ENCODE results near the gene KCNJ14.

The KCNJ14 gene

DNA sequence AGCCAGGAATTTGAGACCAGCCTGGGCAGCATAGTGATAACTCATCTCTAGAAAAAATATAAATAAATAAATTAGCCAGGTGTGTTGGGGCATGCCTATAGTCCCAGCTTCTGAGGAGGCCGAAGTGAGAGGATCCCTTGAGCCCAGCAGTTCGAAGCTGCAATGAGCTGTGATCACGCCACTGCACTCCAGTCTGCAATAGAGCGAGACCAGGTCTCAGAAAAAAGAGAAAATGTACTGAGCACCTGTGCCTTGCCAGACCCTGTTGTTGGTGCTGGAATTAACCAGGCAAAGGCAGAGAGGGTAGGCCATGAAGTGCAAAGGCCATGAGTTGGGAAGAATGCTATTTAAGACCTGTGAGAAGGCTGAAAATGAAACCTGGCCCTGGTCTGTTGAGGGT, 16.5 kb downstream of the KCNJ14 start:
- Histone ChIP-seq H3K4me1 (ENCODE audit: insufficient read depth, low read length) (no peaks in the 10 kb centered on the region), H3K9me3 (ENCODE audit: control insufficient read depth, insufficient read depth, low read length) (no peaks in the 10 kb centered on the region), H3K36me3 (ENCODE audit: insufficient read depth, low read length) (peaks cover 26% of the 10 kb centered on the region), H3K9ac (ENCODE audit: low read depth, low read length) (no peak overlapping the region)

DNA sequence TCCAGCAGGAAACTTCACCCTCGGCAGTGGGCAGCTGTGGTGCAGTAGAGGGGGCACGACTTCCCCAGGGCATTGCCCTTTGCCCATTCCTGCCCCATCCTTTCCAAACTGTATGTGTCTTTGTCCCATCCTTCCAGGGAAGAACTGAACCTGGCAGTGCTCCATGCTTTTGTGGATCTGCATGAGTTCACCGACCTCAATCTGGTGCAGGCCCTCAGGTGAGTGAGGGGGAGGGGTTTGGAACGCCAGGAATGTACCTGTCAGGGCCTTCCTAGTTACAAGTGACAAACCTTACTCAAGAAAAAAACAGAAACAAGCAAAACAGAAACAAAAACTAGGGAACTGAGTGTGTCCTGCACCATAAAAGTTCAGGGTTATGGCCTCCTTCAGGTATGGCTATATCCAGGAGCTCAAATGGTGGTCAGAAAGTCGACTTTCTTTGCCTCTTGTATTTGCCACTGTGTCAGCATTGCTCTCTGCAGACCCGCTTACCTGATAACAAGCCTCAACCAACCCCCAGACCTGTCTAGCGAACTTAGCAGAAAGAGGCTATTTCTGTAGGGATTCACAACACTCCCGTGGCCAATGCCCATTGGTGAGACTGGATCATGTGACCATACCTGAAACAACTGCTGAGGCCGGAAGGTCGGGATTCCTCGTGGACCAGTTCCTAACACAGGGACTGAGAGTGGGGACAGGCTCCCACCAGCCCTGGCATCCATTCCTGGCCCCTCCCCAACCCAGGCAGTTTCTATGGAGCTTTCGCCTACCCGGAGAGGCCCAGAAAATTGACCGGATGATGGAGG, 18.0 kb downstream of the KCNJ14 start:
- Histone ChIP-seq H3K9ac (ENCODE audit: low read depth, low read length) (no peak overlapping the region), H3K4me1 (ENCODE audit: insufficient read depth, low read length) (no peaks in the 10 kb centered on the region), H3K36me3 (ENCODE audit: insufficient read depth, low read length) (peaks cover 26% of the 10 kb centered on the region), H3K9me3 (ENCODE audit: control insufficient read depth, insufficient read depth, low read length) (no peaks in the 10 kb centered on the region)

DNA sequence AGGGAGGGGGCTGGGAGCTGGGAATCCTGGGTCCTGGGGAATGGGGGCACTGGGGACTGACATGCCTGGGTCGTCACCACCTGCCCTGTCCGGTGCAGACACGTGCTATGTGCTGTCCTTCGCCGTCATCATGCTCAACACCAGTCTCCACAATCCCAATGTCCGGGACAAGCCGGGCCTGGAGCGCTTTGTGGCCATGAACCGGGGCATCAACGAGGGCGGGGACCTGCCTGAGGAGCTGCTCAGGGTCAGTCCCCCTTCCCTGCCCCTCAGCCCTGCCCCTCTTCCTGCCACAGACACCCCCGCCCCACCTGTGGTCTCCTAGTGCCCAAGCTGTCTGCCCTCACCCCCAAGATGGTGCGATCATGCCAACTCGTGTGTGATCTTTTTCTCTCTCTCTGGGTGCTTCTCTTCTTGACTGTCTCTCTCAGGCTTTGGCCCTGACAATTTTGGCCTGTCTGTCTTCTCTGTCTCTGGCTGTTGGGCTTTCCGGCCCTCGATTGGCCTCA, 18.8 kb downstream of the KCNJ14 start:
- Histone ChIP-seq H3K9me3 (ENCODE audit: control insufficient read depth, insufficient read depth, low read length) (no peaks in the 10 kb centered on the region), H3K36me3 (ENCODE audit: insufficient read depth, low read length) (peaks cover 26% of the 10 kb centered on the region), H3K4me1 (ENCODE audit: insufficient read depth, low read length) (no peaks in the 10 kb centered on the region), H3K9ac (ENCODE audit: low read depth, low read length) (no peak overlapping the region)

DNA sequence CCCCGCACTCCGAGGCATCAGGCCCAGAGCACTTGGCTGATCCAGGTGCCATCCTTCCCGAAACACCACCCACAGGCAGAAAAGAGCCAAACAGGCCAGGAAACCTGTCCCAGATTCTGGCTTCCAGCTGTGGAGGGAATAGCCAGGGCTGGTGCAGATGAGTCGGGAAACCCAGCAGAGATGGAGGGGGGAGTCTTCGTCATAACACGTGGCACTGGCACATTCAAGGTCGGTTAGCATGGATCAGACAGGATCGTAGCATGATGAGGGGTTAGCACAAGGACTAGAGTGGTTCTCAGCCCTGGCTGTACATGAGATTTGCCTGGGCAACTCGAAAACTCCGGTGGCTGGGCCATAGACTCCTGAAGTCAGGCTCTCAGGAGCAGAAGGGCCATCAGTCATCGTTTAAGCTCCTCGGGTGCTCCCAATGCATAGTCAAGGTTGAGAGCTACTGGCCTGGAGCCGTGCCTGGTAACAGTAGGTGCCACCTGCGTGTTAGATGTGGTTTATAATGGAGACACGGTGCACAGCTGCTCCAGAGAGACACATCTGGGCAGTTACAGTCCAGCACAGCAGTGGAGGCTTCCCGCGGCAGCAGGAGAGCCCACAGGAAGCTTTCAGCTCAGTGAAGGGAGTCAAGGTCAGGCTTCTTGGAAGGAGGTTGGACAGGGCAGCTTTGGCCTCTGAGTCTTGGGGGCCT, 20.1 kb downstream of the KCNJ14 start:
- Histone ChIP-seq H3K9me3 (ENCODE audit: control insufficient read depth, insufficient read depth, low read length) (no peaks in the 10 kb centered on the region), H3K9ac (ENCODE audit: low read depth, low read length) (no peak overlapping the region), H3K36me3 (ENCODE audit: insufficient read depth, low read length) (peaks cover 24% of the 10 kb centered on the region), H3K4me1 (ENCODE audit: insufficient read depth, low read length) (no peaks in the 10 kb centered on the region)

DNA sequence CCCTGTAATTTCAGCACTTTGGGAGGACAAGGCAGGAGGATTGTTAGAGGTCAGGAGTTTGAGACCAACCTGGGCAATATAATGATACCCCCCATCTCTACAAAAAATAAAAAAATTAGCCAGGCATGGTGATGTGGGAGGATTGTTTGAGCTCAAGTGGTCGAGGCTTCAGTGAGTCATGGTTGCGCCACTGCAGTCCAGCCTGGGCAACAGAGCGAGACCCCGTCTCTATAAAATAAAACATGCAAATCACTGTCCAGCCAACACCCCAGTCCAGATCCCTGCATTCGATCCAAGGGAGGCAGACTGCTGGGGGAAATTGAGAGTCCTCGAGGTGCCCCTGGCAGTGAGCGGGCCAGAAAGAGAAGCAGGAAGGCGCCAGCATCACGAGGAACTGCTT, 20.8 kb downstream of the KCNJ14 start:
- Histone ChIP-seq H3K36me3 (ENCODE audit: insufficient read depth, low read length) (peaks cover 18% of the 10 kb centered on the region), H3K9me3 (ENCODE audit: control insufficient read depth, insufficient read depth, low read length) (no peaks in the 10 kb centered on the region), H3K4me1 (ENCODE audit: insufficient read depth, low read length) (no peaks in the 10 kb centered on the region), H3K9ac (ENCODE audit: low read depth, low read length) (no peak overlapping the region)

DNA sequence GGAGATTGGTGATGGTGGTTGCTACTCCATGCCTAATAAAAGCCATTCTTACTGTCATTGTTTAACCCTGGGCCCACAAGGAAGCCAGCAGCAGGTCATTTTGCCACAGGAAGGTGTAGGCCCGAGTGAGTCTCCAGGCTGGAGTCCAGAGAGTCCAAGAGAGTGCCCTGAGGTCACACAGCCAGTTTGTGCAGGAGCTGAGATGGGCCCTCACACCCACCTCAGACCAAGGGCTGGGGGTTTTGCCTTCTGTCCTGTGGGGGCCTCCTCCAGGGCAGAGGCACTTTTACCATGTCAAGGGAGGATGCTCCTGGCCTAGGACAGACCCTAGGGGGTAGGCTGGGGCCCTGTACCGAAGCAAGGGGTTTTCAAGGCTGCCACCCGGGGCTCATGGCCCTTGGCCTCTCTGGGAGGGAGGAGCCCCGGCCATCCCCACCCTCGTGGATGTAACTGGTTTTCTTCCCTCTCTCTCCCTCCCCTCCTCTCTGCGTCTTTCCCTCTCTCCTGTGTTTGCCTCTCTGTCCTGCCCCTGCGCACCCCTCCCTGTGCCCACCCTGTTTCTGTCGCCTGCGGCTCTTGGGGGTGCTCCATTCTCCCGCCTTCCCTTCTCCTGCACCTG, 21.8 kb downstream of the KCNJ14 start:
- no peaks in the 10 kb centered on the region for H3K9me3 ChIP-seq (ENCODE audit: control insufficient read depth, insufficient read depth, low read length)
- no peak overlapping the region for H3K9ac ChIP-seq (ENCODE audit: low read depth, low read length)
- no peaks in the 10 kb centered on the region for H3K4me1 ChIP-seq (ENCODE audit: insufficient read depth, low read length)
- peaks cover 13% of the 10 kb centered on the region for H3K36me3 ChIP-seq (ENCODE audit: insufficient read depth, low read length)

DNA sequence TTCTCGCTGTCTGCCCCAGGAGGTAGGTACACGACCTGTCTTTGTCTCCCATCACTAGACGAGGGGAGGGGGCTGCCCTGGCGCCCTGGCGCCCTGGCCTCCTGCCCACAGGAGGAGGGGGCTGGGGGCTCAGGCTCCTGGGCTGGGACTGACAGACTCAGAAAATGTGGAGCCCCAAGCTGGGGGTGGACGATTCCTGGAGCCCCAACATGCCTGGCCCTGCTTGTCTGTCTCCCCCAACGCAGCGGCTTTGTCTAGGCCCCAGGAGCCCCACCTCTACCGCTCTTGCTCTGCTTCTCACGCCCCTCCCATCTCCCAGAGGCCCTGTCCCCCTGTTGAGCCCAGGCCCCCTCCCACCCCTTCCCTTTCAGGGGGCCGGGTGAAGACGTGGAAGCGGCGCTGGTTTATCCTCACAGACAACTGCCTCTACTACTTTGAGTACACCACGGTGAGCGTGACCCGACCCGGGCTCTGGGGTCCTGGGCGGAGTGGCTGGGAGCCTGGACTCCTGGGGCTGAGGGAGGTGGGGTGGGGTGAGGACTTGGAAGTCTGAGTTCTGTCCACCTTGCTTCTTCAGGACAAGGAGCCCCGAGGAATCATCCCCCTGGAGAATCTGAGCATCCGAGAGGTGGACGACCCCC, 22.4 kb downstream of the KCNJ14 start:
- no peaks in the 10 kb centered on the region for H3K9me3 ChIP-seq (ENCODE audit: control insufficient read depth, insufficient read depth, low read length)
- peaks cover 9% of the 10 kb centered on the region for H3K36me3 ChIP-seq (ENCODE audit: insufficient read depth, low read length)
- no peaks in the 10 kb centered on the region for H3K4me1 ChIP-seq (ENCODE audit: insufficient read depth, low read length)
- no peak overlapping the region for H3K9ac ChIP-seq (ENCODE audit: low read depth, low read length)

DNA sequence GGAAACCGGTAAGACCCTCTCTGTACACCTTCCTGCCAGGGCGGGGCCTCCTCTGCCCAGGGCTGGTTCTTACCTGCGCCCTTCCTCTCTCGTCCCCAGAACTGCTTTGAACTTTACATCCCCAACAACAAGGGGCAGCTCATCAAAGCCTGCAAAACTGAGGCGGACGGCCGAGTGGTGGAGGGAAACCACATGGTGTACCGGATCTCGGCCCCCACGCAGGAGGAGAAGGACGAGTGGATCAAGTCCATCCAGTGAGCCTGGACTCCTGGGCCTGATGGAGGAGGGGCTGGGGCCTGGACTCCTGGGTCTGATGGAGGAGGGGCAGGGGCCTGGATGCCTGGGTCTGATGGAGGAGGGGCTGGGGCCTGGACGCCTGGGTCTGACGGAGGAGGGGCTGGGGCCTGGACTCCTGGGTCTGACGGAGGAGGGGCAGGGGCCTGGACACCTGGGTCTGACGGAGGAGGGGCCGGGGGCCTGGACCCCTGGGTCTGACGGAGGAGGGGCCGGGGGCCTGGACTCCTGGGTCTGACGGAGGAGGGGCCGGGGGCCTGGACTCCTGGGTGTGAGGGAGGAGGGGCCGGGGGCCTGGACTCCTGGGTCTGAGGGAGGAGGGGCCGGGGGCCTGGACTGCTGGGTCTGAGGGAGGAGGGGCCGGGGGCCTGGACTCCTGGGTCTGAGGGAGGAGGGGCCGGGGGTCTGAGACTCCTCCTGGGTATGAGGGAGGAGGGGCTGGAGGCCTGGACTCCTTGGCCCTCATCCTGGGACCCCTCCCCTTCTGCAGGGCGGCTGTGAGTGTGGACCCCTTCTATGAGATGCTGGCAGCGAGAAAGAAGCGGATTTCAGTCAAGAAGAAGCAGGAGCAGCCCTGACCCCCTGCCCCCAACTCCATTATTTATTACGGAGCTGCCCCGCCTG, 23.2 kb downstream of the KCNJ14 start:
- Histone ChIP-seq H3K4me1 (ENCODE audit: insufficient read depth, low read length) (no peaks in the 10 kb centered on the region), H3K9me3 (ENCODE audit: control insufficient read depth, insufficient read depth, low read length) (no peaks in the 10 kb centered on the region), H3K9ac (ENCODE audit: low read depth, low read length) (no peak overlapping the region), H3K36me3 (ENCODE audit: insufficient read depth, low read length) (peaks cover 8% of the 10 kb centered on the region)

DNA sequence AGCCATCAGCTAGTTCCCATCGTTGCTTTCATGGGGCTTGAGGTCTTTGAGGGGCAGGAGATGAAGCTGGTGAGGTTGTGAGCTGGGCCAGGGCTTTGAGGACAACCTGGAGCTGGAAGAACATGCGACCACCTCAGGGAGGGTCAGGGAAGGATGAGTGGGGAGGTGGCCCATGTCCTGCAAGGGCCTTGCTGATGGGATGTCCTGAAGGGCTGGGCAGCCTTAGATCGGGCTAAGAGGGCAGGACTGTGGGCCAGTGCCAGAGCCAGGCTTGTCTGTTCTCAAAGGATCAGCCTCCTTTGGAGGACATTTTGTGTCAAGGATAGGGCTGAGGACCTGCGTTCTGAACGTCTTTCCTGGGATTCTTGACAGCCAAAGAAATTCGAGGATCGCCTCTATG, 24.3 kb downstream of the KCNJ14 start:
- H3K36me3 ChIP-seq (ENCODE audit: insufficient read depth, low read length) = peaks cover 8% of the 10 kb centered on the region
- no peaks in the 10 kb centered on the region for H3K9me3 ChIP-seq (ENCODE audit: control insufficient read depth, insufficient read depth, low read length)
- no peak overlapping the region for H3K9ac ChIP-seq (ENCODE audit: low read depth, low read length)
- no peaks in the 10 kb centered on the region for H3K4me1 ChIP-seq (ENCODE audit: insufficient read depth, low read length)

DNA sequence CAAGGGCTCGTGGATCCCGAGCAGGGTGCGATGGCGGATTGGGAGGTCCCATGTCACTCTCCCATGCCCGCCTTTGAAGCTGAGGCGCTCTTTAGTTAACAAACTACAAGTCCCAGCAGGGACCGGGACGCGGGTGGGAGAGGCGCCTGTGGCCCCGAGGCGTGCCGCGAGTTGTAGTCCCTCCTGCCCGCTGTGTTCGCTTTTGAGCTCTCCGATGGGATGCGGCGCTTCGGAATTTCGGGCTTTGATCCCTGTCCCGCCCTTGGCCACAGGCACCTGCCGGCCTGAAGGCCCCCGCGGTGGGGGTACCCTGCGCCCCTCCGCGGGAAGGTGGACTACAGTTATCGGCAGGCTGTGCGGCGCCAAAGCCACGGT, 24.8 kb downstream of the KCNJ14 start:
- no peaks in the 10 kb centered on the region for H3K4me1 ChIP-seq (ENCODE audit: insufficient read depth, low read length)
- peaks cover 8% of the 10 kb centered on the region for H3K36me3 ChIP-seq (ENCODE audit: insufficient read depth, low read length)
- peak overlapping the region; percentile 52; the same call in 1 of the 2 replicates for H3K9ac ChIP-seq (ENCODE audit: low read depth, low read length)
- no peaks in the 10 kb centered on the region for H3K9me3 ChIP-seq (ENCODE audit: control insufficient read depth, insufficient read depth, low read length)

DNA sequence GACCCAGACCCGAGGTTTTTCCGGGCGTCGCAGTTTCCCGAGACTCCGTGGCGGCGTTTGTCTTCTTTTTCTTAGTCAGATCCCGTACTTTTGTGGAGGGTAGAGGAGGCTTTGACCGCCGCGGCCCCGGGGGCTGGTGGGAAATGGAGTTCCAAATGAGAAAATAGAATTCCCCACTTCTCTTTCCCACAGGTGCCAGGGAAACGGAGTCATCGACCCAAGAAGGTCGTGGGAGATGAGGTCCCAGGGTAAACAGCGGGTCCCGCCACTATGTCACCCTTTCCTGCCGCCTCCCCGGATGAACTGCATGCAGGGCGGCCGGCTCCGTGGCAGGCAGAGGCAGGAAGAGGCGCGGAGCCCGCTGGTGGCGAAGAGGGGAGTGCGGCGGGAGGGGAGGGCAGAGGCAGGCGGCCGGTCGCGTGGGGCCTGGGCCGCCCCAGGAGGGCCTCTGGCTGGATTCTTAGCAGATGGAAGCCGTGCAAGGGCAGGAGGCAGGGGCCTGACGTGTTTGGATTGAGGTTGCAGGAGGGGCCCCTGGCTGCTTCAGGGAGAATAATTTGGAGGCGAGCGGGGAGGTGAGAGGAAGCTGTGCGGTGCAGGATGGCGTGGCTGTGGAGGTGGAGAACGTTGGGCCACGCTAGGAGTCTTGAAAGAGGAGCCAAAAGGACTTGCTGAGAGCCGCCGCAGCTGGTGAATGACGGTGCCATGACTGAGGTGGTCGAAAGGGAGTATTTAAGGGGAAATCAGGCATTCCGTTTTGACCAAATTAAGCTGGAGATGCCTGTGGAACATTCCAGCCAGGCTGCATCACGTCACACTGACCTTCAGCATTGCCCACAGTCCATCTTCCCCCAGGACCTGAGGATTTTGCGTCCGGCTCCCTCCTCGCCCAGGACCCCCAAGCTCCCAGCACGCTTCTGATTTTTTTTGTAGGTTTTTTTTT, 25.5 kb downstream of the KCNJ14 start:
- Histone ChIP-seq H3K36me3 (ENCODE audit: insufficient read depth, low read length) (peaks cover 3% of the 10 kb centered on the region), H3K4me1 (ENCODE audit: insufficient read depth, low read length) (no peaks in the 10 kb centered on the region), H3K9me3 (ENCODE audit: control insufficient read depth, insufficient read depth, low read length) (no peaks in the 10 kb centered on the region), H3K9ac (ENCODE audit: low read depth, low read length) (peak overlapping the region; percentile 52; the same call in 1 of the 2 replicates)

DNA sequence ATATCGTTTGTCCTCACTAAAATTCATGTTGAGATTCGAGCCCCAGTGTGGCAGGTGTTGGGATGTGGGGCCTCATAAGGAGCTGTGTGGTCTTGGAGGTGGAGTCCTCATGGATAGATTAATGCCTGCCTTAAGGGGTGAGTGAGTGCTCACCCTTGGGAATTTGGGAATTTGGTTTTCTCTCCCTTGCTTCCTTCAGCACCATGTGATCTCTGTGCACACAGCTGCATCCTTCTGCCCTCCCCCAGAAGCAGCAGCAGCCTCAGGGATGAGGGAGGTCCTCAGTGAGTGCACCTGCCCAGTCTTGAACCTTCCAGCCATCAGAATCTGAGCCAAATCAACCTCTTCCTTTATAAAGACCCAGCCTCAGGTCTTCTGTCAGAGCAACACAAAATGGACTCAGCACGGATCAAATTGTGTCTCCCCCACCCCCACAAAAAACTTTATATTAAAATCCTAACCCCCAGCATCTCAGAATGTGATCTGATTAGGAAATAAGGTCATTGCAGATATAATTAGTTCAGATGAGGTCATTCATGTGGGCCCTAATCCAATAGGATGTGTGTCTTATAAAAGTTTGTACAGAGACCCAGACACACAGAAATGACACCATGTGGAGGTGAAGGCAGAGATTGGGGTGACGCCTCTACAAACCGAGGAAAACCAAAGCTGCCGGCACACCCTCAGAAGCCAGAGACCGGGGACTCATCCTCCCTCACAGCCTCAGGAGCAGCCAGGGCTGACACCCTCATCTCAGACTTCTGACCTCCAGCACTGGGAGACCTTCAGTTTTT, 26.7 kb downstream of the KCNJ14 start:
- H3K9me3 ChIP-seq (ENCODE audit: control insufficient read depth, insufficient read depth, low read length) = no peaks in the 10 kb centered on the region
- H3K36me3 ChIP-seq (ENCODE audit: insufficient read depth, low read length) = no peaks in the 10 kb centered on the region; the same call in none of the 2 replicates
- no peaks in the 10 kb centered on the region for H3K4me1 ChIP-seq (ENCODE audit: insufficient read depth, low read length)
- no peak overlapping the region for H3K9ac ChIP-seq (ENCODE audit: low read depth, low read length)

Measured in ES-I3 (cell line).